Mesothelial cell of epicardium (in vitro differentiated cells): Measurements from ENCODE around the gene ANXA7. TPM values are rescaled to one million over a fixed set of nuclear protein-coding genes. Genes with fewer than 3 reads are reported as not detected.

ENCODE experiments used
- DNase-seq, 2 experiments: peaks; one replicate each; pipeline ENCODE4 v3.0.0; 2021; ENCODE audit warnings: low spot score in 2 of 2; ENCODE audit not compliant: unreplicated experiment in 2 of 2
- H3K27ac Mint-ChIP-seq: 2 replicates; pipeline ENCODE4 v1.8.0; 2021; ENCODE audit warnings: mixed read lengths
- H3K27me3 Mint-ChIP-seq: 2 replicates; pipeline ENCODE4 v1.8.0; 2021; ENCODE audit warnings: low read depth, mixed read lengths
- H3K36me3 Mint-ChIP-seq: 2 replicates; pipeline ENCODE4 v1.8.0; 2021; ENCODE audit warnings: mixed read lengths
- H3K4me1 Mint-ChIP-seq: 2 replicates; pipeline ENCODE4 v1.8.0; 2021; ENCODE audit warnings: mixed read lengths
- H3K4me3 Mint-ChIP-seq: 2 replicates; pipeline ENCODE4 v1.8.0; 2021; ENCODE audit warnings: mild to moderate bottlenecking, moderate library complexity, mixed read lengths
- H3K9me3 Mint-ChIP-seq: 2 replicates; pipeline ENCODE4 v1.8.0; 2021; ENCODE audit warnings: mixed read lengths
- CTCF ChIP-seq: fragments of 200-600 bp; sonication (generic); IDR thresholded peaks from one replicate; pipeline ENCODE4 v1.5.0; 2021; ENCODE audit warnings: antibody characterized with exemption; ENCODE audit not compliant: unreplicated experiment
- total RNA-seq: library from RNA; stranded (reverse); gene quantifications from 3 replicates; pipeline ENCODE4 v1.2.1, GENCODE V29; 2021

Gene ANXA7
- total RNA-seq, 1 donor from 2014 or later = 39.4 TPM

- no peak for DNase-seq
- H3K4me1 Mint-ChIP-seq = peaks cover 4% of the 10 kb centered on the region
- H3K27me3 Mint-ChIP-seq = no peaks in the 10 kb centered on the region
- no peak for TF ChIP-seq CTCF
- H3K27ac Mint-ChIP-seq = no peak overlapping the region
- H3K9me3 Mint-ChIP-seq = no peaks in the 10 kb centered on the region
- H3K4me3 Mint-ChIP-seq = no peak overlapping the region
- peaks cover 3% of the 10 kb centered on the region for H3K36me3 Mint-ChIP-seq
Observed at GRCh38 chr10:73407495-73407894, 6.4 kb downstream of the ANXA7 start.

- DNase-seq = no peak
- Mint-ChIP-seq H3K9me3 (no peaks in the 10 kb centered on the region), H3K4me1 (peaks cover 2% of the 10 kb centered on the region), H3K4me3 (no peak overlapping the region), H3K27ac (no peak overlapping the region), H3K27me3 (no peaks in the 10 kb centered on the region), H3K36me3 (peaks cover 3% of the 10 kb centered on the region)
- TF ChIP-seq CTCF = no peak
Observed at GRCh38 chr10:73406846-73407245, 7.0 kb downstream of the ANXA7 start.

- peaks cover 3% of the 10 kb centered on the region for H3K36me3 Mint-ChIP-seq
- H3K27me3 Mint-ChIP-seq = no peaks in the 10 kb centered on the region
- DNase-seq = no peak
- H3K4me1 Mint-ChIP-seq = no peaks in the 10 kb centered on the region
- no peak for TF ChIP-seq CTCF
- H3K9me3 Mint-ChIP-seq = no peaks in the 10 kb centered on the region
- no peak overlapping the region for H3K27ac Mint-ChIP-seq
- H3K4me3 Mint-ChIP-seq = no peak overlapping the region
Observed at GRCh38 chr10:73405556-73405955, 8.3 kb downstream of the ANXA7 start.

GRCh38 chr10:73404690-73405089, 9.2 kb downstream of the ANXA7 start:
- no peak overlapping the region for H3K27ac Mint-ChIP-seq
- H3K4me1 Mint-ChIP-seq = no peaks in the 10 kb centered on the region
- H3K27me3 Mint-ChIP-seq = no peaks in the 10 kb centered on the region
- H3K9me3 Mint-ChIP-seq = no peaks in the 10 kb centered on the region
- no peak for DNase-seq
- TF ChIP-seq CTCF = no peak
- H3K4me3 Mint-ChIP-seq = no peak overlapping the region
- H3K36me3 Mint-ChIP-seq = peaks cover 2% of the 10 kb centered on the region

- H3K36me3 Mint-ChIP-seq = peaks cover 11% of the 10 kb centered on the region
- no peaks in the 10 kb centered on the region for H3K27me3 Mint-ChIP-seq
- H3K9me3 Mint-ChIP-seq = no peaks in the 10 kb centered on the region
Observed at GRCh38 chr10:73401636-73402035, 12.2 kb downstream of the ANXA7 start.

More at GRCh38 chr10:73401636-73402035, 12.2 kb downstream of the ANXA7 start:
- Mint-ChIP-seq H3K4me1 (no peaks in the 10 kb centered on the region), H3K4me3 (no peak overlapping the region), H3K27ac (no peak overlapping the region)
- DNase-seq = no peak
- TF ChIP-seq CTCF = no peak
